Naive B cell (primary cell): ENCODE measurements around the gene SPHKAP. TPM values are rescaled to one million over a fixed set of nuclear protein-coding genes. Genes with fewer than 3 reads are reported as not detected.
"Not testable (repeated sequence)": the region's sequence is repeated elsewhere in the genome, so short reads cannot be mapped to it uniquely, and the experiment has no call there.

Experiments used
- ATAC-seq, 2 donors: fragments of 150-1000 bp; cut with Tn5 transposase; 2 replicates each; pipeline ENCODE4 v1.10.0; 2021; ENCODE audit warnings: low read depth in 2 of 2, mild to moderate bottlenecking in 2 of 2, moderate library complexity in 2 of 2
- DNase-seq: peaks from one replicate; pipeline ENCODE4 v3.0.0; 2022
- H3K27ac Mint-ChIP-seq, 6 donors: one replicate each; pipeline ENCODE4 v1.8.0; 2020 to 2022; ENCODE audit warnings: mild to moderate bottlenecking in 6 of 6, mixed read lengths in 6 of 6, moderate library complexity in 5 of 6, inconsistent platforms in 2 of 6
- H3K27me3 Mint-ChIP-seq, 3 donors: one replicate each; pipeline ENCODE4 v1.8.0; 2021 to 2022; ENCODE audit warnings: mixed read lengths in 3 of 3, mild to moderate bottlenecking in 1 of 3
- H3K36me3 Mint-ChIP-seq, 2 donors: one replicate each; pipeline ENCODE4 v1.8.0; 2020 to 2022; ENCODE audit warnings: mixed read lengths in 2 of 2, inconsistent platforms in 1 of 2, mild to moderate bottlenecking in 1 of 2
- H3K4me1 Mint-ChIP-seq, 3 donors: one replicate each; pipeline ENCODE4 v1.8.0; 2020 to 2022; ENCODE audit warnings: mixed read lengths in 3 of 3, inconsistent platforms in 1 of 3, mild to moderate bottlenecking in 1 of 3, moderate library complexity in 1 of 3
- H3K4me3 Mint-ChIP-seq, 8 donors: one replicate each; pipeline ENCODE4 v1.8.0; 2020 to 2022; ENCODE audit warnings: mild to moderate bottlenecking in 8 of 8, mixed read lengths in 8 of 8, moderate library complexity in 8 of 8, inconsistent platforms in 2 of 8
- H3K9me3 Mint-ChIP-seq, 7 donors: one replicate each; pipeline ENCODE4 v1.8.0; 2020 to 2022; ENCODE audit warnings: mixed read lengths in 7 of 7, mild to moderate bottlenecking in 5 of 7, inconsistent platforms in 2 of 7, moderate library complexity in 1 of 7
- polyA plus RNA-seq, 6 donors: library from polyadenylated mRNA; unstranded; fragments of 300-500 nt; fragmentation: Illumina TruSeq; gene quantifications; one replicate each; pipeline ENCODE4 v1.2.3, GENCODE V29; 2021; ENCODE audit warnings: low read depth in 6 of 6

SPHKAP gene
- polyA plus RNA-seq, 6 donors from 2014 or later, result not detected

DNA sequence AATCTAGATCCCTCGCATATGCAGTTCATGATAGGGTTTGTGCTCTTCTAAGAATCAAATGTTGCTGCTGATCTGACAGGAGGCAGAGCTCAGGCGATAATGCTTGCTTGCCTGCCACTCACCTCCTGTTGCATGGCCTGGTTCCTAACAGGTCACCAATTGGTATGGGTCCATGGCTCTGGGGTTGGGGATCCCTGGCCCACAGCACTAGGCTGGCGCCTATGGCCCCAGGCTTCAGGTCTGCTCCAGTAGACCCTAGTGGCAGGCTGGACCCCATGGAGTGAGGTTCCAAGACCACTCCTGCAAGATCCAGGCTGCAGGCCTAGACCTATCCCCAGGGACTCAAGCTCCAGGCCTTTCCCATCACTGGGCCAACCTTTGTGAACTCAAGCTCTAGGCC lies 102.3 kb downstream of the SPHKAP start:
- DNase-seq, result no peak
- no peaks in the 10 kb centered on the region for H3K27me3 Mint-ChIP-seq
- no peaks in the 10 kb centered on the region for H3K4me1 Mint-ChIP-seq
- peaks cover 0 to 11% (median 4%) of the 10 kb centered on the region in 7 donors for H3K9me3 Mint-ChIP-seq
- no peaks in the 10 kb centered on the region for H3K36me3 Mint-ChIP-seq
- no peak overlapping the region for H3K27ac Mint-ChIP-seq
- ATAC-seq, result no peak
- H3K4me3 Mint-ChIP-seq, result no peak overlapping the region

DNA sequence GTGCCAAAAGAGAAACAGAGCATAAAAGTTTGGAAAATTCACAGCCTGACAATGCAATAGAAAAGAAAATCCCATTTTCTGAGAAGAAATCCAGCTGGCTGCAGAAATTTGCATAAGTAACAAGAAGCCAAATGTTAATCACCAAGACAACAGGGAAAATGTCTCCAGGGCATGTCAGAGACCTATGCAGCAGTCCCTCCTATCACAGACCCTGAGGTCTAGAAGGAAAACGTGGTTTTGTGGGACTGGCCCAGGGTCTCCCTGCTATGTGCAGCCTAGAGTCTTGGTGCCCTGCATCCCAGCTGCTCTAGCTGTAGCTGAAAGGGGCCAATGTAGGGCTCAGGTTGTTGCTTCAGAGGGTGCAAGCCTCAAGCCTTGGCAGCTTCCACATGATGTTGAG lies 104.8 kb downstream of the SPHKAP start:
- H3K9me3 Mint-ChIP-seq, result peaks cover 0 to 13% (median 6%) of the 10 kb centered on the region in 7 donors
- not testable (repeated sequence) for H3K36me3 Mint-ChIP-seq, DNase-seq, H3K27ac Mint-ChIP-seq, H3K4me3 Mint-ChIP-seq, ATAC-seq, H3K4me1 Mint-ChIP-seq, H3K27me3 Mint-ChIP-seq

DNA sequence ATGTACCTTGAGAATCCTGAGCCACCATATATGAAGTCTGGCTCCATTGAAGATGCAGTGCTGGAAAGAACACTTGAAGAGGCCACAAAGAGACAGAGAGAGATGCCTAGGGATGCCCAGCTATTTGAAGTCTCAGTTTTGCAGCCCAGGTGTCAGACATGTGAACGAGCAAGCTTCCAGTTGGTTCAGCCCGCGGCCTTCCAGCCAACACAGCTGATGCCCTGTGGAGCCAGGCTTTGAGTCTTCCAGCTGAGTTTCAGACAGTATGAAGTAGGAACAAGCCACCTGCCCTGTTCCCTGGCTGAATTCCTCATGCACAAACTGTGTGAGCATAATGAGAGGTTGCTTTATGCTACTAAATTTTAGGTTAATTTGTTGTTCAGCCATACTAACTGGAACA lies 108.8 kb downstream of the SPHKAP start:
- peaks cover 0 to 12% (median 4%) of the 10 kb centered on the region in 7 donors for H3K9me3 Mint-ChIP-seq

DNA sequence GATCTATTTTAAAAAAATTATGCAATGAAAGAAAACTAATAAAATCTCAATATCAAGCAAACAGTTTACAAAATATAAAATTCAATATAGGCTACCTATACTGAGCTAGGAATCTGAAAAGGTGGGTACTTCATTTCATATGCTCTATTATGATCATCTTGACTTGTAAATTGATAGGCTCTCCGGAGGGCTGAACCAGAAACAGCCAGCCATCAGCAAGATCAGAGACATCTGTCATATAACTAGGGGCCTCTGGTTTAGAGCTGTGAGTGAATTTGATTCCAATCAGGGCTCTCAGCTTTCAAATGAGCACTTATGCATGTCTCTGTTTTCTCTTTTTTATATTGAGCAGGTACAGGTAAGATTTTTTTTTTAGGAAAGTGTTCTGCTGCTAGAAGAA lies 114.2 kb downstream of the SPHKAP start:
- H3K9me3 Mint-ChIP-seq, result peaks cover 0 to 4% (median 0%) of the 10 kb centered on the region in 7 donors
- no peak overlapping the region for H3K4me3 Mint-ChIP-seq
- no peaks in the 10 kb centered on the region for H3K4me1 Mint-ChIP-seq
- DNase-seq (no peak), ATAC-seq (no peak)
- H3K36me3 Mint-ChIP-seq, result no peaks in the 10 kb centered on the region
- H3K27ac Mint-ChIP-seq, result no peak overlapping the region
- H3K27me3 Mint-ChIP-seq, result no peaks in the 10 kb centered on the region

More for the DNA sequence above, 108.8 kb downstream of the SPHKAP start:
- Mint-ChIP-seq H3K4me3 (no peak overlapping the region), H3K36me3 (no peaks in the 10 kb centered on the region), H3K27me3 (no peaks in the 10 kb centered on the region), H3K27ac (no peak overlapping the region), H3K4me1 (no peaks in the 10 kb centered on the region)
- ATAC-seq, result no peak
- DNase-seq, result no peak

DNA sequence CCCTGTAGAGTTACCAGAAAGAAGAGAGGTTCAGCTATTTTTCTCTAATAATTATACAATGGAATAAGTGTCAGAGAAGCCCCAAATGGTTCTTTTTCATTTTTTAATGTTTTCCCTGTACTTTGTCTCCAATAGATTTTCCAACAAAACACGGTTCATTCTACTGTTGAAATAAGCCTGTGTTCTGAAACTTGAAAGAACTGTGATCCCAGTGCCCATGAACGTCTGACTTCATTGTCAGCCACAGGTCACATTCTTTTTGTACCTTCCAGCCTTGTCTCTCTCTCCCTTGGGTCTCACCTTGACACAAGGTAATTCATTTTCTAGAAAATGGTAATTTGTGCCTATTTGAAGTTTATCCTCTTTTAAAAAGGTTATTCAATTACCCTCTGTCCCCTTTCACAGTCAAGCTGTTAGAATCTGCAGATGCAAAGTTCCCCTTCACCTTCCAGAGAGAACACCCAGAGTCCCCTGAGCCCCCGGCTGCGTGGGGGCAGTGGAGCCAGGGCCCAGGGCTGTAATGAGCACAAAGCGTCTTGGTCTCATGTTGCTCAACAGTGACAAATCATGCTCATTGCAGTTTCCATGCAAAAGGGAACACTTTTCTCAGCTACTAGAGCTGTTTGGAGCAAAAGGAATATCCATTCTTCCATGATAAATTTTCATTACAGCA lies 115.2 kb downstream of the SPHKAP start:
- DNase-seq, result no peak
- no peak for ATAC-seq
- no peaks in the 10 kb centered on the region for H3K4me1 Mint-ChIP-seq
- H3K27ac Mint-ChIP-seq, result no peak overlapping the region
- H3K36me3 Mint-ChIP-seq, result no peaks in the 10 kb centered on the region
- H3K4me3 Mint-ChIP-seq, result no peak overlapping the region
- H3K27me3 Mint-ChIP-seq, result no peaks in the 10 kb centered on the region
- H3K9me3 Mint-ChIP-seq, result peaks cover 0 to 4% (median 0%) of the 10 kb centered on the region in 7 donors

DNA sequence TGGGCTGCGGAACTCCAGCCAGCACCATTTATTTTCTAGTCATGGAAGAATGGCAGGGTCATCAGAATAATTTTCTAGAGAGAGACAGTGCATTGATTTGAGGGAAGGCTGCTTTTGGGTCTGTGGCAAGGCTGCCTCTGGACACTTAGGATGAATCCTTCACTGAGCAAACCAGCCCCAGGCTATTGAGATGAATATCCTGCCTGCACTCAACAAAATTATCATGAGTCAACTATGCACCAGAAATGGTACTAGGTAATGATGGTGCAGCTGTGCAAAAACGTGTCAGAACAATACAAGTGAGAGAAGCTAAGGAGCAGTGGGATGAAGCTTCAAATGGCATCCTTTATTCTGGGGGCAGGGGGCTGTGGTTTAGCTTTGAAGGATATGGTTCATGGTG lies 115.8 kb downstream of the SPHKAP start:
- H3K36me3 Mint-ChIP-seq, result no peaks in the 10 kb centered on the region
- H3K4me1 Mint-ChIP-seq, result no peaks in the 10 kb centered on the region
- no peak overlapping the region for H3K27ac Mint-ChIP-seq
- DNase-seq, result no peak
- H3K27me3 Mint-ChIP-seq, result no peaks in the 10 kb centered on the region
- ATAC-seq, result no peak
- H3K4me3 Mint-ChIP-seq, result no peak overlapping the region
- H3K9me3 Mint-ChIP-seq, result peaks cover 0 to 4% (median 0%) of the 10 kb centered on the region in 7 donors

DNA sequence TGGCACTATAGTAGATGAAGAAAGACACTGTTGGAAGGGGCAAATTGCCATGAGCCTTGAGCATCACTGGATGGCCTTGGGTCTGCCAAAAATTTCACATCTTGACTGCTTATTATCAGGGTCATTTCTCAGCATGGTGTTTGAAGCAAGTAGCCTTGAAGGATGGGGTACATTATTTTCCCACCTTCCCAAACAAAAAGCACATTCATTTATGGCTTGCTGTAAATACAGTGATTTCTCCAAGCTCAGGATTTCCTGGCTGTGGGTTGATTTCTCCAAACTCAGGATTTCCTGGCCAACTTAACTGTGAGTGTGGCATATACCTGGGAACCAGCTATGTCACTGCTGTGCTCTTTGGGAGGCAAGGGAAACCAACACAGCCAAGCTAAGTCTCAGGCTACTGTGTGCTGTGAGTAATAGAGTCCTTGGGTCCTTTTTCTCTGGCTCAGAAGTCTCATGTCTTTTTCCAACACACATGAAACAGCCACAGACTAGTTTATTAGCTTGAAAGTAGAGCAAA lies 116.6 kb downstream of the SPHKAP start:
- no peaks in the 10 kb centered on the region for H3K36me3 Mint-ChIP-seq
- no peaks in the 10 kb centered on the region for H3K27me3 Mint-ChIP-seq
- H3K27ac Mint-ChIP-seq, result no peak overlapping the region
- H3K9me3 Mint-ChIP-seq, result no peaks in the 10 kb centered on the region
- DNase-seq, result no peak
- no peaks in the 10 kb centered on the region for H3K4me1 Mint-ChIP-seq
- no peak overlapping the region for H3K4me3 Mint-ChIP-seq
- no peak for ATAC-seq

DNA sequence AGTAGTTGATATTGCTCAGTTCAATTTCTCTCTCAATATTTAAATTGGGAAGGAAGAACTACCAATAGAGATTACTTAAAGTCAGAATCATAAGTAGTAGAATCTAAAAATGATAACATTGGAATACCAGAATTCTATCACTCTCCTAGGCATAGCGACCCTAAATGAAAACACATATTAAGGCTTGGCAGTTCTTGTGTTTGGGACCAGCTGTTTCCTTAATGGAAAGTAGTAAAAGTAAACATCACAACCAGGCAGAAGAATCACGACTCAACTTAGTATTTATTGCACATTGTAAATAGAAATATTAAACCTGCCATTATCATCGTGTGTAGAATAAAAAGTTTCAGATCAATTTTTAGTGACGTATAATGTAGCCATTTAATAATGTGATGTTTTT lies 117.5 kb downstream of the SPHKAP start:
- H3K4me1 Mint-ChIP-seq, result no peaks in the 10 kb centered on the region

DNA sequence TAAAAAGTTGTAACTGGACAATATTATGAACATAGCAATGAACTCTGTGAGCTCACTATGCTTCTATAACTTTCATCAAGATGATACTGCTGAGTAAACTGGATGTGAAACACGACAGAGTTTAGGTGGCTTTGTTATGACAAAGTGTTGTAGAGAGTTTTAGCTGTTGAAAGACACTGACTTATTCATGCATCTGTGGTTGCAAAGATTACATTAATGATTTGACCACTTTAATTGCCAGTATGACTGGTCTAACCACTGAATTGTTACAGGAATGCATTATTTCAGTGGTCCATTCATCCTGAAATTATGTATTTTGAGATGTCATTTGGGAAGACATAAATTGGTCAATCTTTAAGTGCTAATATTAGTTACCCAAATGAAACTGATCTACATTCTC lies 117.9 kb downstream of the SPHKAP start:
- H3K4me1 Mint-ChIP-seq, result no peaks in the 10 kb centered on the region
- ATAC-seq, result no peak
- H3K27me3 Mint-ChIP-seq, result no peaks in the 10 kb centered on the region
- H3K4me3 Mint-ChIP-seq, result no peak overlapping the region
- no peaks in the 10 kb centered on the region for H3K9me3 Mint-ChIP-seq
- no peak for DNase-seq
- H3K36me3 Mint-ChIP-seq, result no peaks in the 10 kb centered on the region
- no peak overlapping the region for H3K27ac Mint-ChIP-seq

More for the DNA sequence above, 117.5 kb downstream of the SPHKAP start:
- ATAC-seq, result no peak
- Mint-ChIP-seq H3K27me3 (no peaks in the 10 kb centered on the region), H3K36me3 (no peaks in the 10 kb centered on the region), H3K4me3 (no peak overlapping the region), H3K27ac (no peak overlapping the region), H3K9me3 (no peaks in the 10 kb centered on the region)
- DNase-seq, result no peak

DNA sequence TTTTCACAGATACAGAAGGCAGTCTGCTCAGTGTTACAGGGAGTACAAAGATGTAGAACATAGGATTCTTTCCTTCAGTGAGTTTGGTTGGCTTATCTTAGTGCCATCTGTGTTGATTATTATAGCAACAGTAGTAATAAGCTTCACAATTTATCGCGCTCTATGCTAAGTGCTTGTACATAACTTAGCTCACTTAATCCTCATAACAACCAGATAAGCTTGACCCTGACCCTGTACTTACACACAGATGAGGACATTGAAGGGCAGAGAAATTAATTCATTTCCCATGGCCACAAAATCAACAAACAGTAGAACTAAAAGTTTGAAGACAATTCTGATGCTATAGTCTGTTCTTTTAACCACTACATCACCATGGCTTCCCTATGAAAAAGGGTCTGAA lies 121.8 kb downstream of the SPHKAP start:
- no peak for DNase-seq
- H3K9me3 Mint-ChIP-seq, result peaks cover 0 to 5% (median 0%) of the 10 kb centered on the region in 7 donors
- no peak overlapping the region for H3K4me3 Mint-ChIP-seq
- H3K27ac Mint-ChIP-seq, result no peak overlapping the region
- no peaks in the 10 kb centered on the region for H3K27me3 Mint-ChIP-seq
- H3K4me1 Mint-ChIP-seq, result no peaks in the 10 kb centered on the region
- H3K36me3 Mint-ChIP-seq, result no peaks in the 10 kb centered on the region
- ATAC-seq, result no peak

DNA sequence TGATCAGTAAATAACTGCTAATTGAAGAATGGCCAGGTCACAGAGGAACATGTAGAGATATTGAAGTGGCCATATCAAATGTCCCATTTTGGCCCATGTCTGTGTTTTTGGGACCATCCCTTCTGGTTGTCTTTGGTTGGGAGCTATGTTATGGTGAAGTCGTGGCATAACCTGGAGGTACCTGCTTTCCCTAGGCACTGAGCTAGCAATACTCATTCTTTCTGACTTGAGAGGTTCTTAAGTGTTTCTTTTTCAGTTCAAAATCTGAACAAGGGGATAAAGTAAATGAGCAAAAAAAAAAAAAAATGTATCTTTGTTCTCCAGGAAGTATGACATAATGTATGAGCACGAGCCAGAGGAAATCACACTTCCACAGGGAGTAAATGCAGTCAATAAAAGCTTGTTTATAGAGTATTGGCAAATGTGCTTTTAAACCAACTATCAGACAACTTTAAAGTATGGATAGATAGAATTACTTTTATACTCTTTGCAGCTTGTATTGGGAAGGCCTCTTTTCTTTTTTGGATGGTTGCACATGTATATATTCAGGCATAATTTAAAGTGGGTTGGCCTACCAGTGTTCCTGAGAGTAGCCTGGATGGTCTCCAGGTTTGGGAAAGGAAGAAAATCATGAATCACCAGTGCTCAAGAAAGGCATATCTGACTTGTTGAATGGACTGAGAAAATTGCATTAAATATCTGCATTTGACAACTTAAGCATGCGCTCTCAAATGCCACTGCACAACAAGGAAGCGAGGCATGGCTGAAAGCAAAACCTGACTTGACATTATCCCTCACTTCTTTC lies 125.0 kb downstream of the SPHKAP start:
- no peaks in the 10 kb centered on the region for H3K36me3 Mint-ChIP-seq
- ATAC-seq (no peak), DNase-seq (no peak)
- no peaks in the 10 kb centered on the region for H3K4me1 Mint-ChIP-seq
- H3K4me3 Mint-ChIP-seq, result no peak overlapping the region
- H3K9me3 Mint-ChIP-seq, result peaks cover 0 to 5% (median 3%) of the 10 kb centered on the region in 7 donors
- no peak overlapping the region for H3K27ac Mint-ChIP-seq
- no peaks in the 10 kb centered on the region for H3K27me3 Mint-ChIP-seq

DNA sequence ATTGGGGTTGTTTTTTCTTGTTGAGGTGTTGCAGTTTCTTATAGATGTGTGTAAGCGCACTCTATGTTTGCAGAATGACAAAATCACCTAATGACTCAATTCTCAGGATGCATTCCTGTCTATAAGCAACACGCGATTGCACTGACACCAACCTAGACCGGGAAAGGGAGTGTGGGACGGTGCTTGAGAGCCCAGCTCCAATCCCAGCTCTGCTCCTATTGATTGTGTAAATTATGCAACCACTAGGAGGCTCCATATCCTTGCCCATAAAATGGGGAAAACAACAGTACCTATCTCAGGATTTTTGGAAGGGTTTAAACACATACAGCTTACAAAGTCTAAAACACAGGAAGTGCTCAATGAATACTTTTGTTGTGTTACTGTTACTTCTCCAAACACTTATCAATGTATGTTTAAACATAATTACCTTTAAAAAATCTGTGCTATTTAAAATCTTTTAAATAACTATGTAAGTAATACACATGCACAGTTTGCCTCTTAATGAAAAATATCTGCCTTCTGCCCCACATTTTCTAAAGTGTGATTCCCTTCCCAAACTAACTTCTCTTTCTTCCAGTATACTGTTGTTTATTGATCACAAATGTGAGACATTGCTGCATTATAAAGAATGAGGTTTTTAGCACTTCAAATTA lies 132.5 kb downstream of the SPHKAP start:
- no peaks in the 10 kb centered on the region for H3K27me3 Mint-ChIP-seq
- no peaks in the 10 kb centered on the region for H3K4me1 Mint-ChIP-seq
- ATAC-seq (no peak), DNase-seq (no peak)
- no peak overlapping the region for H3K4me3 Mint-ChIP-seq
- no peaks in the 10 kb centered on the region for H3K36me3 Mint-ChIP-seq
- no peak overlapping the region for H3K27ac Mint-ChIP-seq
- peaks cover 0 to 5% (median 0%) of the 10 kb centered on the region in 7 donors for H3K9me3 Mint-ChIP-seq

DNA sequence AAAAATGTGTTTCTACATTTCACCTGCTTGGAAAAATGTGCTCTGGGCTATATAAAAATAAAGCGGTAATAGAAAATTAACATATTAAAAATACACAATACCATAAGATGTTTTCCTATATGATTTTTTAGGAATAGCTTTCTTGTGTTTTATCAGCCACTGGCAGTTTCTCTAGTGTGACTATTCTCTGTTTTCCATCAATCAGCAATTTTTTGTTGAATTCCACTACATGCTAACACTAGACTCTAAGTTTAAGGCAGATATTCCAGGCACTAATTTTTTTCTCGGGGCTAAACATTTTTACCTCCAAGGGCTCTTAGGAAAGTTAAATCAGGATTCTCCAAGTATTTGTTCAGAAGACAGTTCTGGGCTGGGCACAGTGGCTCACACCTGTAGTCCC lies 140.5 kb downstream of the SPHKAP start:
- Mint-ChIP-seq H3K36me3 (no peaks in the 10 kb centered on the region), H3K27ac (no peak overlapping the region), H3K4me1 (no peaks in the 10 kb centered on the region), H3K4me3 (peak overlapping the region in 1 of 8 donors; percentile 44), H3K9me3 (peaks cover 0 to 5% (median 2%) of the 10 kb centered on the region in 7 donors), H3K27me3 (no peaks in the 10 kb centered on the region)
- DNase-seq (no peak), ATAC-seq (no peak)
